NB4 (cell line): Measurements from ENCODE around the gene GGTA1.
A peak's percentile ranks its signal among the peaks of the same experiment; 100 is the strongest.

Source experiments
- DNase-seq: peaks from one replicate; pipeline ENCODE4 v3.0.0; 2010; ENCODE audit warnings: low read depth
- H3K4me3 ChIP-seq: one replicate; pipeline ENCODE4 v1.5.1; 2011; ENCODE audit warnings: mild to moderate bottlenecking, low read depth, low read length, moderate library complexity
- MYC ChIP-seq: IDR thresholded peaks from 2 replicates; pipeline ENCODE4 v1.6.1; 2011; ENCODE audit warnings: low read depth, low read length
- POLR2A ChIP-seq: IDR thresholded peaks from 2 replicates; pipeline ENCODE4 v1.6.1; 2011; ENCODE audit warnings: mild to moderate bottlenecking; ENCODE audit not compliant: insufficient read length; ENCODE audit errors: extremely low read depth
- TF ChIP-seq, protein P1 (sequence below): IDR thresholded peaks from one replicate; pipeline ENCODE4 v1.5.1; 2012; ENCODE audit warnings: low read depth, low read length
- TF ChIP-seq, protein P2 (sequence below): IDR thresholded peaks from 2 replicates; pipeline ENCODE4 v1.6.1; 2011; ENCODE audit warnings: low read depth, low read length

The GGTA1 gene

DNA sequence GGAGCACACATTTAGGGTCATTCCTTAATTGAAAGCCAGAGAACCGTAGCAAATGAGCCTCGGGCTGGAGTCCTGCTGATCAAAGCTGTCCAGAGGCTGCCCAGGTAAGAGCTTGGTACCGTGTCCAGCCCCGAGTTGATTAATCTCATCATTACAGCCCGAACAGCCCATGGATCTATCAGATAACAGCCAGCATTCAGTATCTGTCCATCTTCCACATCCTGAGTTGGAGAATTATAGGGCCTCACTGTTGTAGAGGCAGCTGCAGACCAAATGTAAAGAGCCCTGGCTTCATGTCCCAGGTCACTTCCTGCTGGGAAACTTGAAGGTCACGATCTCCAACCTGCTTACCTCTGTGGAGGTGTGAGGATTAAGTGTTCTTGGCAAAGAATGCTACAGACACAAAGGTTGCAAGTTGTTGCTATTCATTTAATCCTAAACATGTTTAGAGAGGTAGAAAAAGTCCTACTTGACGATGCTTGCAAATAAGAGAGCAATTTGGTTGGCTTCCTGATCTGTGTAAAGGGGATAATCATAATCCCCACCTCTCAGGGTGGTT, 16.1 kb downstream of the GGTA1 start:
- no peak for DNase-seq
- TF ChIP-seq, protein P1, sequence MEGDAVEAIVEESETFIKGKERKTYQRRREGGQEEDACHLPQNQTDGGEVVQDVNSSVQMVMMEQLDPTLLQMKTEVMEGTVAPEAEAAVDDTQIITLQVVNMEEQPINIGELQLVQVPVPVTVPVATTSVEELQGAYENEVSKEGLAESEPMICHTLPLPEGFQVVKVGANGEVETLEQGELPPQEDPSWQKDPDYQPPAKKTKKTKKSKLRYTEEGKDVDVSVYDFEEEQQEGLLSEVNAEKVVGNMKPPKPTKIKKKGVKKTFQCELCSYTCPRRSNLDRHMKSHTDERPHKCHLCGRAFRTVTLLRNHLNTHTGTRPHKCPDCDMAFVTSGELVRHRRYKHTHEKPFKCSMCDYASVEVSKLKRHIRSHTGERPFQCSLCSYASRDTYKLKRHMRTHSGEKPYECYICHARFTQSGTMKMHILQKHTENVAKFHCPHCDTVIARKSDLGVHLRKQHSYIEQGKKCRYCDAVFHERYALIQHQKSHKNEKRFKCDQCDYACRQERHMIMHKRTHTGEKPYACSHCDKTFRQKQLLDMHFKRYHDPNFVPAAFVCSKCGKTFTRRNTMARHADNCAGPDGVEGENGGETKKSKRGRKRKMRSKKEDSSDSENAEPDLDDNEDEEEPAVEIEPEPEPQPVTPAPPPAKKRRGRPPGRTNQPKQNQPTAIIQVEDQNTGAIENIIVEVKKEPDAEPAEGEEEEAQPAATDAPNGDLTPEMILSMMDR: no peak
- TF ChIP-seq POLR2A (no peak), MYC (no peak)
- TF ChIP-seq, protein P2, sequence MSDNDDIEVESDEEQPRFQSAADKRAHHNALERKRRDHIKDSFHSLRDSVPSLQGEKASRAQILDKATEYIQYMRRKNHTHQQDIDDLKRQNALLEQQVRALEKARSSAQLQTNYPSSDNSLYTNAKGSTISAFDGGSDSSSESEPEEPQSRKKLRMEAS: no peak
- H3K4me3 ChIP-seq: no peak overlapping the region

DNA sequence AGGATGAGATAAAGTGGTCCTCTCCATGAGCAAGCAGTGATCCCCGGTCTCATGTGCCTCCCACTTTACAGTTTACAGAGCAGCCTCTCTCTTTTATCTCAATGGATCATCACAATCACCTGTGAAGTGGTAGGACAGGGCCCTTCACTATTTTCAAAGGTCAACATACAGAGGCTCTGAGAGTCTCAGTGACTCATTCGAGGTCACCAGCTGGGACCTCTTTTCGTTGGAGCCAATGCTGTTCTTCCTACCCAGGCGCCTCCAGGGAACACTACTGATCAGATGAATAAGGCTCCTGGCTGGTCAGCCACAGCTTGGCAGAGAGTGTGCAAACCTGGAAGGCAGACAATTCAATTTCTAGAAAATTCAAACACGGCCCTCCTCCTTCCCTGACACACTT, 16.6 kb downstream of the GGTA1 start:
- peak; percentile 25 for DNase-seq
- no peak overlapping the region for H3K4me3 ChIP-seq
- TF ChIP-seq, protein P1: no peak
- TF ChIP-seq, protein P2: no peak
- TF ChIP-seq MYC (no peak), POLR2A (no peak)

DNA sequence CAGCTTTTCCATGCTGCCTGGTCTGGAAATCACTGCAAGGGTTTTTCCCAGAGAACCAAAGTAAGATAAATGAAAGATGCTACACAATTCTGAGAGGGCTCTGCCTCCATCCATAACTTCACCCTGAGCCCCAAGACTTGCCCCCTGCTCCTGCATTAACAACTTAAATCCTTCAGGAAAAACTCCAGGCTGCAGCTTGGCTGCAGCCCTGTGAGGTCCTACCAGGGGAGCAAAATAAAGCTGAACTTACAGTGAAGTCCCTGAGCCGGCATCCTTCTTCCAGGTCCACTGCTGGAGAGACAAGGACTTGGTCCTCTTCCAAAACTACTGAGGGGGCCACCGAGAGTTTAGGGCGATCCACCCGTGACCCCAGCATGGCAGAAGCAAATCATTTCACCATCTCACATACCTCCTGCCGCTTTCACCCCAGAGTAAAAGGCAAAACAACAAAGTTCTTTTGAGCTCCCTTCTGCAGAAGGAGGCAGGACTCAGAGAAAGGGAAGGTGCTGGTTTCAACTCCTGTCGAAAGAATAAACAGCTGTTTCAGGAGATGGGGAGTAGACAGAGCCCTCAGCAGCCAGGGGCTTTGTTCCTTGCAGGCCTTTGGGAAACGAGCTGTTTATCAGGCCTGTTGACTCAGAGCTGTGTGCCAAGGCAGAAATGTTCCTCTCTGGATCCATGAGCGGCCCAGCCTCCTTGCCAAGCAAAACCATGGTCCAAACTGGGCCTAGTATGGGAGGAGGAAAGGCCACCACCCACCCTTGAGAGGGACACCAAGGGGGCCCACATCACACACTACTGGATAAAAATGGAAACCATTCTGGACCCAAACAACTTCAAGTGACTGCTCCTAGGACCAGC, 20.6 kb downstream of the GGTA1 start:
- TF ChIP-seq, protein P1: no peak
- TF ChIP-seq, protein P2: no peak
- TF ChIP-seq MYC (no peak), POLR2A (no peak)
- H3K4me3 ChIP-seq: no peak overlapping the region
- DNase-seq: no peak

DNA sequence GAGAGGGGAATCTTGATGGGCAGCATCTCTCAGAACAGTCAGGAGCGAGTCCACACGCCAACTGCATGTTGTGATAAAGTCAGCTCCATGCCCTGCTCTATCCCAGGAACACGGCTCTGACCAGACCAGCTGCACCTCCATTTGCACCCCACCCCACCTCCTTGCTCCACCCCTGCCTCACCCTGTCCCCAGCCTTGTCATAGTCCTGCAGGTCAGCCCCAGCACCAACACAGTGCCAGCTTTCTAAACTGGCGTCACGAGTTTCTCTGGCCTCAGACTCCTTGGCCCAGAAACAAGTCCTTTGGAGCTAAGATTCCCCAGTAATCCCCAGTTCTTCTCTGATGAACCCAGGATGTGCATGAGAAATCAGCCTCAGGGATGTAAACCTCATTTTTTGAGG, 23.5 kb downstream of the GGTA1 start:
- DNase-seq: no peak
- no peak overlapping the region for H3K4me3 ChIP-seq
- TF ChIP-seq POLR2A: no peak
- TF ChIP-seq, protein P2: no peak
- TF ChIP-seq, protein P1: no peak
- TF ChIP-seq MYC: no peak

DNA sequence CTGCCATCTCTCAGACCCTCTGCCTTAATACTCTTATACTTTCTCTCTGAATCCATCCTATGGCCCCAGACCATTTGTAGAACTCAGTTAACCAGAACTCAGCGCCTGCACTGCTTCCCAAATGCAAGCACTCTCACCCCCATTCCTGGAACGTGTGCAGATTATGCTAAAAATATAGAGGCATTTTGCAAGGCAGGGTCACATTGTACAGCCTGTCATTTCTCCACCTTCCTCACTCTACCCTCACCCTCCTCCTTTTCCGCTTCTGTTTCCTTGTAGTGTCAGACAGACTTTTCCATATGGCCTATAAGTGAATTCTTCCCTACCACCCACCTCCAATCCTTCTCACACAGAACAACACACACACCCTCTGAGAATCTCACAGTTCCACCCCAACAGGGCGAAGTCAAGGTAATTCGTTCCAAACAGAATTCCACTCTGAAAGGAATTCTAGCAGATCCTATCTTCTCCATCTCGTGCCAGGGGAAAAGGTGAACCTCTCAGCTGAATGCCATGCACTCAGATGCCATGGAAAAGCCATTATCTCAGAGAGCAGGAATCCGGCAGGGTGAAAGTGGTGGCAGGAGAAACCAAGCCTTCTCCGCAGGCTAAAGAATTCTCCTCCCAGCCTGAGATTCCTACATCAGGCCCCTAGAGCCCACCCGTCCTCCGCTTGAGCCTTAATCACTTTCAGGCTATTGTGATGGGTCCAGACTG, 25.3 kb downstream of the GGTA1 start:
- no peak overlapping the region for H3K4me3 ChIP-seq
- no peak for TF ChIP-seq MYC
- TF ChIP-seq POLR2A: no peak
- TF ChIP-seq, protein P2: no peak
- TF ChIP-seq, protein P1: no peak
- DNase-seq: no peak
